ENCODE data around the gene COMMD1.

The COMMD1 gene

DNA sequence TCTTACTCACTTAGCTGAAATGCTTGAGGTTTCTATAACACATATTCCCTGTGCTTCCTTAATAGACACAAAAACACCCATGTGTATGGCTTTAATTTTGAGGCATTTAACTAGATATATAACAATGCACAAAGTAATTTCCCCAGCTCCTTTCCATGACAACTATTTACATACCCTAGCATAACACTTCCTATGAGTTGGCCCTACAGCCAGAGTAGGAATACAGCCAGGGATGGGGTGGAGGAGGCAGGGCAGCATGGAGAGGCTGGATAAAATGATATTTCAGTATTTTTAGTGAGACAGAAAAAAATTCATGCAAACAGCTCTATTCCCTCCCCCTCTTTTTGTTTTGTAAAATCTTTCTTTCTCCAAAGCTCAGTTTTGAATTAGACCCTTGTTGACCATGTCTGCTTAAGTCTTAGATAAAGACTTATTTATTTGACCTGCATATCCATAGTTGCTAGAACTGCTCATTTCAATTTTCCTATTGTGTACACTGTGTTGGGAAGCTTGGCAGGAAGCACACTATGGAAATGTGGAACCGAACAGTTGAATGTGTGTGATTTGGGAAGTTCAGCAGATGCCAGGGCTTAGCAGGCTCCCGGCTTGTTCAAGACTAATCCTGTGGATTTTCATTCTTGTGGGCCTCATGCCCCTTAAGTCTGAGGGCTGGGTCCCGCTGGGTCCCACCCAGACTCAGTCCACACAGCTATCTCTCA, 279.2 kb downstream of the COMMD1 start:
- DNase-seq, result no peak

All from midbrain (tissue), 1 donor.